Stimulated activated CD4-positive, alpha-beta T cell treated with anti-CD3 and anti-CD28 coated beads, Interleukin-2, amount 100 ng/mL, for 4 hours (primary cell): ENCODE results near the gene MACO1.

ENCODE experiments used
- DNase-seq: peaks from one replicate; pipeline ENCODE4 v3.0.0-alpha.2; 2020; ENCODE audit warnings: low read depth

MACO1 gene

GRCh38 chr1:25543425-25544242, 112.9 kb downstream of the MACO1 start, which contains the start of gene LDLRAP1:
LDLRAP1 (plus strand) TSS chr1:25543606; CDS start chr1:25543699, 93 bp downstream.
- no peak for DNase-seq

DNA sequence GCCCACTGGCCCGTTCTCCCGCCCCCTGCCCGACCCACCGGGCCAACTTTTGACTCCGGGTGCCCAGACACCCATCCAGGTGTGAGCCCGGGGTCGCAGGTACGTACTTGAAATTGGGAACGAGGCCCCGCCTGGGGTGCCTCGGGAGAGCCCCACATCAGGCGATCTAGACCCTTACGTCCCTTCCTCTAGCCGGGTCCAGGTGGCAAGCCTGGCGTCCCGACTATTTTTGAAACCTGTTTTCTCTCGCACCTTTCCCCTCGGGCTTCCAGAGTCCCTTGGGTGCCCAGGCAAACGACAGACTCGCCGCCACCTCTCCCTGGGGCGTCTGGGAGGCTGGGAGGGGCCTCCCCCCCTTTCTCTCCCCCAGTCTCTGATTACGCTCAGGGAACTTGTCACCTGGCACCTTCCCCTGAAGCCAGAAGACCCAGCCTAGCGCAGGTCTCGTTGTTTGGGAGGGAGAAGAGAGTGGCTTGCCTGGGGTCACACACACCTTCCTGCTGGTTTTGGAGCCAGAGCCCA, 113.6 kb downstream of the MACO1 start:
- no peak for DNase-seq

- DNase-seq, result no peak
Measured at GRCh38 chr1:25544819-25545218, 114.1 kb downstream of the MACO1 start.

GRCh38 chr1:25545767-25546166, 115.1 kb downstream of the MACO1 start:
- no peak for DNase-seq

- no peak for DNase-seq
Measured at GRCh38 chr1:25546193-25546592, 115.5 kb downstream of the MACO1 start.

GRCh38 chr1:25548601-25549000, 117.9 kb downstream of the MACO1 start:
- DNase-seq, result no peak

DNA sequence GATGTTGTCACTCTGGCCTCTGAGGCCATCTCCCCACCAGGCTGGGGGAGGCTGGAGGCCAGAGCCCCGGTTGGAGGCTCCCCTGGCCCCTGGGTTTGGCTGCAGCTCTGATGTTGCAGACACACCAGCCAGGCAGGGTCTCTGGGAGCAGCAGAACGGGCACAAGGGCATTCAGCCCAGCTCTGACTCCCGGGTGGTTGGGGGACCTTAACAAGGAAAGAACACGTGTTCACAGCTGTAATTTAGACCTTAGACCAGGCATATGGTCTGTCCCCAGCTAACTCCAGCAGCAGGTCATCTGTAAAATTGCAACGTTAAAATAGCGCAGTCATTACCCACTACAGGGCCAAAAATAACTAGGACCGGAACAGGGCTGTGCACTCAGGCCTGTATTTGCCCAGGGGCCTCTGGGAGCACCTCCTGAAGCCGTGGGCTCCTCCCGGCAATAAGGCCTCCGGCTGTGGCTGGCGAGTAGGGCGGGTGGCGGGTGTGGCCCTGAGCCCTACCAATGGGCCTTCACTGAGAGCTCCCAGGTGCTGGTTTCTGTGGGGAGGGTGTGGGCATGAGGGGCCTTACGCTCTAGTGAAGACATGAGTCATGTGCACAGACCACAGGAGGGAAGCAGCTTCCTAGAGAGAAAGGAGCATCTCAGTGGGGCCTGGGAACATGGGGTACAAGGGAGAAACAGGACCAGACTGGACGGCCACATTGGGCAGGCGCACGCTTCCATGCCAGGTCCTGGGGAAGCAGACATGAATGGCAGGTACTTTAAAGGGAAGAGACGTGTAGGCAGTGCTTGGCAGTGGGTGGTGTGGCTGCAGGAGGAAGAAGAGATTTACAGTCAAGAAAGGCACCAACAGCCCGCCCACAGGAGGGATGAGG, 118.8 kb downstream of the MACO1 start:
- DNase-seq, result peak; percentile 69
